CD4-positive, alpha-beta T cell treated with Interleukin-2 at 100 ng/mL for 4 hours (primary cell): Measurements from ENCODE around the gene TMEM235.

Source experiments
- DNase-seq: peaks from one replicate; pipeline ENCODE4 v3.0.0-alpha.2; 2020; ENCODE audit warnings: low spot score

The TMEM235 gene

GRCh38 chr17:78272181-78272913 is 40.9 kb downstream of the TMEM235 start:
- no peak for DNase-seq

- no peak for DNase-seq
Observed at GRCh38 chr17:78272914-78273258, 41.5 kb downstream of the TMEM235 start.

- no peak for DNase-seq
Observed at GRCh38 chr17:78273813-78274212, 42.4 kb downstream of the TMEM235 start.

- DNase-seq: no peak
Observed at GRCh38 chr17:78275355-78275754, 43.9 kb downstream of the TMEM235 start.

- DNase-seq: no peak
Observed at GRCh38 chr17:78276098-78276887, 44.9 kb downstream of the TMEM235 start.

GRCh38 chr17:78278139-78278741 is 46.8 kb downstream of the TMEM235 start:
- no peak for DNase-seq

- DNase-seq: no peak
Observed at GRCh38 chr17:78279360-78279990, 48.0 kb downstream of the TMEM235 start.

- no peak for DNase-seq
Observed at GRCh38 chr17:78281249-78281845, 49.9 kb downstream of the TMEM235 start.

GRCh38 chr17:78284146-78284545 is 52.7 kb downstream of the TMEM235 start:
- DNase-seq: no peak

GRCh38 chr17:78289004-78289403 is 57.6 kb downstream of the TMEM235 start:
- no peak for DNase-seq

GRCh38 chr17:78289802-78290363 is 58.5 kb downstream of the TMEM235 start:
- peak; percentile 85 for DNase-seq
